Measurements from ENCODE around the gene HES6.
"Not testable (repeated sequence)": the region's sequence is repeated elsewhere in the genome, so short reads cannot be mapped to it uniquely, and the experiment has no call there.

The HES6 gene

DNA sequence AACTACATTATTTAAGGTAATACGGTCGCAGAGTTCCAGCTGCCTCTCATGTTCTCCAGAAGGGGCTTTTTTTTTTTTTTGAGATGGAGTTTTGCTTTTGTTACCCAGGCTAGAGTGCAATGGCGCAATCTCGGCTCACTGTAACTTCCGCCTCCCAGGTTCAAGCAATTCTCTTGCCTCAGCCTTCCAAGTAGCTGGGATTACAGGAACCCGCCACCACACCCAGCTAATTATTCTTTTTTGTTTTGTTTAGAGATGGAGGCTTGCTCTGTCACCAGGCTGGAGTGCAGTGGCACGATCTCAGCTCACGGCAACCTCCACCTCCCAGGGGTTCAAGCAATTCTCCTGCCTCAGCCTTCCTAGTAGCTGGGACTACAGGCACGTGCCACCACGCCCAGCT is 33.6 kb upstream of the HES6 start:
- not testable (repeated sequence) for DNase-seq (ENCODE audit: low read depth)

DNA sequence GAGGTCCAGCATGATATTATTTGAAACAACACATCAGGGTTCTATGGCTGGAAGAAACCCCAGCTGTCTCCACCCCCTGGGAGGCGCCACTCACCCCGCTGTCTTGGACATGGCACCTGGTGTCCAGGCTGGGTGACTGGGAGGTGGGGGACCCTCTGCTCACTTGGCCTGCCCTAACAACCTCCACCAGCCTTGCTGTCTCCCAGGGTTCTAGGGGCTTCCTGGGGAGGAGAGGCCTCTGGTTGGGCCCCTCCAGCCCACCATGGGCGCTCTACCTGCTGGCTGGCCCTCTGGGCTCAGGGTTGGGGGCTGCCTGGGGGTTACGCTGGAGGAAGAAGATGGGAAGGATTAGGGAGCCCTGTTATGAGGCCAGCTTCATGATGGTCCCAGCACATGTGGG is 32.3 kb upstream of the HES6 start:
- no peak for DNase-seq (ENCODE audit: low read depth)

DNA sequence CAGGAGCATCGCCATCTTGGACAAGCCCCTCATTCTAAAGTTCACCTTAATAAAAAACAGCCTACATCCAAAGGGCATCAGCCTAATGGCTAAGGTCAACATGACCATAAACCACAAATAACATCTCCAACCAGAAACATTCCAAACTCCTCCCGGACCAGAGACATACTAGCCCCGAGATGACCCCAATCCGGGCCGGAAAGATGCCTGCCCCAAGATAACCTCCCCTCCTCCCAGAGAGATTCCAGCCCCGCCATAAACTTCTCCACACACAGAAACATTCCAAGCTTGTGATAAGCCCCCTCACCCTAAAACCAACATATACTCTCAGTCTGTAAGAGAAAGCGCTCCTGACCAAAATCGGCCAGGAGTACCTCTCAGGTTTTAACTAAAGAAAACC is 31.8 kb upstream of the HES6 start:
- DNase-seq (ENCODE audit: low read depth), result not testable (repeated sequence)

DNA sequence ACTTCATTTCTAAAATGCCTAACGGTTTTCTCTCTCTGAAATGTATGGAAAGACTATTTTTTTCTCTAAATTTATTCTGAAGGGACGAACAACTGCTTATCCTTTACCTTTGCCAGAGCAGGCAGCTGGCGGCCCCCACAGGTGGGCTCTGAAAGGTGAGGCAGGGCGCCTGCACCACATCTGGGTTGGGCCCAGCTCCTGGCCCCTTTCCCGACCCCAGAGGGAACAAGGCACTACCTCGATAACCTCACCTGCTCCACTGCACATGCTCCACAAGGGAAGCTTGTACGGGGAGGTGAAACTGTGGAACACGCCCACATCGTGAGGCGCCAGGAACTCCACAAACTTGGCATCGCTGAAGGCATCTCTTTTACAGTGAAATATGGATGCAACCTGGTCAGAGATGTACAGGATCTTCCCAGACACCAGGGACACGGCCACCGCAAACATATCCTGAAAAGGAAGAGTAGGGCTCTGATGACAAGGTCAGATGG is 31.3 kb upstream of the HES6 start:
- DNase-seq (ENCODE audit: low read depth), result no peak

DNA sequence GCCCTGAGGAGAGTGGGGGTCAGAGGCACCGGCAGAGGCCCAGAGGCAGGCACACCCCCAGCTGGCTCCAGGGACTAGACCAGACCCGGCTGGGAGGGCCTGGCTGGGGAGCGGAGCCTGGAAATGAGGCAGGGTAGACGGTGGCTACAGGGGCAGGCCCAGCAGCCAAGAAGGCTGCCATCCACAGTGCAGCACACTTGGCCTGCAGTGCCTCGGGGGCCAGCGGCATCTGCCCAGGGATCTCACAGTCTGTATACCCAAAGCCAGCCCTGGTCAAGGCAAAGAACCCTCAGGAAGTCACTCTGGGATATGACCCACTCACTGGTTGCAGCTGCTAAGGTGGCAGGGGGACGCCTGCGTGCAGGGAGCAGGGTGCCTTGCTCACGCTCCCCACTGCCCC is 30.8 kb upstream of the HES6 start:
- no peak for DNase-seq (ENCODE audit: low read depth)

DNA sequence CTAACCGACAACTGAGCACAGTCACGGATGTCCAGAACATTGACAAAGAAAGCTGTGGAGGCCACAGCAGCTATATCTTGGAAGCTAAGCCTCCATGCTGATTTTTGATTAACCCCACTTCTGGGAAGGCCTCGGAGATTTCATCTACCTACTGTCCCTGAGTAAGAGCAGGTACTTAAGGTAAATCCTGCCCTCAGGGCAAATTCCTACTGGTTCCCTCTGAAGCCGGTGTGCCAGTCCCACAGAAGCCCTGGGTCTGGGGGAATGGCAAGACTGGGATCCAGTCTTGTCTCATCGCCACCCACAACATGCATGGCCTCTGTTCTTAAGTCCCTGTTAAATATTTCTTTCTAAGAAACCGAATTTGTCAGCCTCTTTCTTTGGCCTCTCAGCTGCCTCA is 29.9 kb upstream of the HES6 start:
- DNase-seq (ENCODE audit: low read depth), result no peak

DNA sequence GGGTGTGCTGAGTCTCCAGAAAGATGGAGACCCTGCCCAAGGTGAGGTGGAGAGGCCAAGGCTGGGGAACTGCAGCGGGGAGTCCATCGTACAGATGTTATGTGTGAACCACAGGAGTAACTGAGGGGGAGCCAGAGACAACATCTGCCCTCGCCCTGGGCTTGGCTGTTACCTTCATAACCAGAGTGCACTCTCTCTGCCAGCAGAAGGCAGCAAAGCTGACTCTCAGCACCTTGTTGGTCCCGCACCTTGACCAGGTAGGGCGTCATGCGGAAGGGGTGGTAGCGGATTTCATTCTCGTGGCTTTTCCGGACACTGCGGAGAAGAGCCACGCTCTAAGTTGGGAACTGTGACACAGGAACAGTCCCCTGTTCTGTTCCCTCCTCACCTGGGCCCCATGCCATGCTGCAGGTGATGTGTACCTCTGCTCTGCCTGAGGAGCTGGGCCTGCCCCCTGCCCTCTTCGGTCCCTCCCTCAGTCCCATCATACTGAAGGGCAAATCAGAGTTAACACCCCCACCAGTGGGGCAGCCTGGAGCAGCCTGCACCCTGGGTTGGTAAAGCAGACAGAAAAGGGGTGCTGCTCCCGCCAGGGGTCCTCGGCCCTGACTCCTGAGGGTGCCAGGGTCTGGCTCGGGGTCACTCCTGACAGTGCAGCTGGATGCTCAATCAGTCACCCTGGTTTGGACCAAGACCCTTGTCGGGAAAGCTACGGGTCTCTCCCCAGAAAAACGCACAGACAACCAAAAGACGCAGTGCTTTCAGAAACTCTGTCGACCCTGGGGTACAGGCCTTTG is 28.2 kb upstream of the HES6 start:
- no peak for DNase-seq (ENCODE audit: low read depth)

DNA sequence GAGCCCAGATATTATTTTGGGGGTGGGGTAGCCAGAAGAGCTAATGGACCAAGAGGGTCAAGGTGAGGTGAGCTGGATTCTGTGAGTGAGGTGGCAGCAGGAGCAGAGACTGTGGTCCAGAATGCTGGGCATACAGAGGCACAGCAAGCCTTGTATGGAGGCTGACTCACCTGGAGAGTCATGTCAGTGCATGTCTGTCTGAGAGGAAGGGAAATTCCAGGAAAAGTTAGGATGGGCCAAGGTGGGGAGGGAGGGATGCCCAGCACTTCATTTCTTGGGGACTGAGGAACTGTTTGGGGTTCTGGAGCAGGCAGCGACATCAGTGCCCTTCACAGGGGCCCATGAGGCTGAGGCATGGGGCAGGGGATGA is 27.5 kb upstream of the HES6 start:
- DNase-seq (ENCODE audit: low read depth), result no peak

DNA sequence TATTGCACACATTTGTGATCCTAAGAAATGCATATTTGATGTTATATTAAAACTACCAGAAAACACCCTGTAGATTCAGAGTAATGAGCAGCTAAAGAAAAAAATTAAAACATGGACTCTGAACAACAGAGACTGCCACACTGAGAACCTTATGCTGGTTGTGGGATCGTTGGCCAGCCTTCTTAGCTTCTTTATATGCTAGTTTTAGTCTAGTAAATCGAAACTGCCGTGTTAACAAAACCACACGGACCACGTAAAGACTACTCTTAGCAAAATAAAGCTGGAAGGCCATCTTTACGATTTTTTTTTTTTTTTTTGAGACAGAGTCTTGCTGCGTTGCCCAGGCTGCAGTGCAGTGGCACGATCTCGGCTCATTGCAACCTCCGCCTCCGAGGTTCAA is 25.8 kb upstream of the HES6 start:
- no peak for DNase-seq (ENCODE audit: low read depth)

DNA sequence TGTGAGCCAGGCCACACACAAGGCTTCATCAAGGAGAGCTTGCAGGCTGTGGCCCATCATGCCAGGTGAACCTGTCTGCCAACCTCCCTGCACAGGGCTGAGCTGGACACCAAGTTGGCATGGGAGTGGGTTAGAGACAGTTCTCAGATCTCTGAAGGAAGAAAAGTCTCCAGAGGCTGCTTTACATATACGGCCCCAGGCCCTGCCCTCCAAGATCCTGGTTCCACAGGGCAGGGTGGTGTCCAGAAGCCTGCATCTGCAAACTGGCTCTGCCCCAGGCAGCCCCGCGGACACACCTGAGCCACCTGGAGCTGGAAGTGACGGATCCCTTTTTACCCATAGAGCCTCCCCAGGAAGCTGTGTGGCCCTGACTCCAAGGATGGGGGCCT is 24.2 kb upstream of the HES6 start:
- DNase-seq (ENCODE audit: low read depth), result no peak

DNA sequence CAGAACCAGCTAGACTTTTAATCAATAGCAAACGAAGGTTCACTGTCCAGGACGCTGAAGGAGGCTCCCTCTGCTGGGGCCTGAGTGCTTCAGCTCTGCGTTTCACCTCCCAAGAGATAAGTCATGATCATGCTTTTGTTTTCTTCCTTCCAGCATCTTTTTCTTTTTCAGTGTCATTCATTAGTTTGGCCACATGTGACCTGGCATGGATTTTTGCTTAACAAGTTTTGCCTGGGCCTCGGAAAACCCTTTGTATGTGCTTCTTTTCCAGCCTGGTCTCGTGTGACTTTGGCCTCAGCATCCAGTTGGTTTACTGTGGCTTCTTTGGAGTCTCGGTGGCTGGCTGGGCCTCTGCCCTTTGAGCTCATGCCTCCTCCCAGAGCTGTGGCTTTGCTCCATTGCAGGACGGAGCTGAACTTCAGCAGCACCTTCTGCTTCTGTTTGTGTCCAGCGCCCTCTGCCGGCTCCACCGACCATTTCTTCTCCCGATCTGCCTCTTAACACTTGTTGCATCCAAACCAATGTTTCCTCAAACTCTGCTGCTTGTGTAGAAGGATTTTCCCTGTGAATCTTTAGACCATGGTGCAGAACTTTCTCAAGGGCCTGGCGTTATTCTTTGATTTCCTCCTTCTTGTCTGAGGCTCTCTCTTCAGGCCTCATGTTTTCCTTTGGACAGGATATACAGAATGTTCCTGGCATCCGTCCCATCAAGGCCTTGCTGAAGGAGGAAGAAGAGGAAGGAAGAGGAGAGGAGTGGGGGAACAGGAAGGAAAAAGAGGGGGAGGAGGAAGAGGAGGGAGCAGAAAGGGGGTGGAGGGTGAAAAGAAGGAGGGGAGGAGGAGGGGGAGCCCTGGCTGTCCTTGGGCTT is 23.6 kb upstream of the HES6 start:
- DNase-seq (ENCODE audit: low read depth), result peak; percentile 56

DNA sequence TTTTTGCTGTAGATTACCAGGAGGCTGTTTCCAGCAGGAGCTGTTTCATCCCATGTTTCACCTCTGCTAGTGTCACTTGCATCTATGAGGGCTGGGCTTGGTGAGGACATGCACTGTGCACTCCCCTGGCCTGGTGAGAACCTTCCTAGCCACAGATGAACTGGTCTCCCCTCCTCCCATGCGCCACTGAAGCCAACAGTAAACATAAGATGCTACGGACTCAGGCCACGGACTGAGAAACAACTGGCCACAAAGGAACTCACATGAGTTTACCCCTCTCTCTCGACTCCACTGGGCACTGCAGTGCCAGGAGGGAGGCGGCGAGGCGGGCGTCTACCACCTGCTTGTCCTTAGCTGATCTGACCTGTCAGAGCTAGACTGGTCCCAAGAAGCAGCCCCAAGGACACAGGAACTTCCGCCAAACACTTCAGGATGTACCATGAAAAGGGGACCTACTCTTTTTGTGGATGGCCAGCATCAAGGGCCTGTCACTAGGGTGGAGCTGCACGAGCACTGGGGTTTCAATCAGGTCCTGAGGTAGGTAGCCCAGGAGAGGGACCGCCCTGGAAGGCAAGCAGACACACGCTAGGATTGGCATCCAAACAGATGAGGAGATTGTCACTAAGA is 22.8 kb upstream of the HES6 start:
- no peak for DNase-seq (ENCODE audit: low read depth)

DNA sequence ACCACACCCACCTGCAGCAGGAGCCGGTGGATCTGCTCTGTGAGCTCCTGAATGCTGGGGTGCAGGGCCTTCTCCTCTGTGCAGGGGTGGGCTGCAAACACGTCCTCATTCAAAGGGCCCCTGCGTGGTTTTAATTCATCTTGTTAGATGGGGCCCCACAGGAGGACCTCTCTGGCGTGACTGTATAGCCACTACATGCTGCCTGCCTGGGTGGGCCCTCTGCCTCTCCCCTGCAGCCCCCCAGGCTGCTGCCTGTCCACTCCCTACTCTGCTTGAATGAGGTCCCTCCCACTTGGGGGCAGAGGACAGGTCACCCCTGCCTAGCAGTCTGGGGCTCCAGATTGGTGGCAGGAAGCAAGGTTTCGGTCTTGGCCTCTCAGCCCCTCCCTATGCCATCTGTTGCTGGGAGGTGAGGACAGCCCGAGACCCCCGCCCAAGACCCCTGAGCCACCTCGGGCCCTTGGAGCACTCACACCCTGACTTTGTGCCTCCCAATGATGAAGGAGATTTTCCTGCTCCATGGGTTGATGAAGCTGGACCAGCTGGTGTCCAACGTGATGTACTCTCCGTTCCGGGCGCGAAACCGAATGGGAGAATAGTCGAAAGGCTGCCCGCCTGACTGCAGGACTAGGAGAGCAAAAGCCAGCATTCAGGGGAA is 22.0 kb upstream of the HES6 start:
- no peak for DNase-seq (ENCODE audit: low read depth)

DNA sequence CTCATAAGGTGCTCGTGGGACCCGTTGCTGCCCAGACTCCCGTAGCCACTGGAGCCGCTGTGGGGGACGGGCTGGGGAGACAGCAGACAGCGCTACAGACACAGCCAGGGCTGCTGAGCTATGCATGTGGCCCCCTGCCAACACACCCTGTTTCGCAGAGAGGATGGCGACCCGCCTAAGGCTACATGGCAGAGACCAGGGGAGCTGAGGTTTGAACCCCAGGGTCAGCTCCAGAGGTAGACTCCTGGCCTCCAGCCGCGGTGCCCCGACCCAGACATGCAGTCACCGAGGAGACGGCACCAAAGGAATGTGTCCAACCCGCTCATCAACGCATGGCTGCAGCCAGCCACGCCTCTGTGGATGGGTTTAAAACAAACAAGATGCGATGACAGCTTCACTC is 21.0 kb upstream of the HES6 start:
- DNase-seq (ENCODE audit: low read depth), result no peak

DNA sequence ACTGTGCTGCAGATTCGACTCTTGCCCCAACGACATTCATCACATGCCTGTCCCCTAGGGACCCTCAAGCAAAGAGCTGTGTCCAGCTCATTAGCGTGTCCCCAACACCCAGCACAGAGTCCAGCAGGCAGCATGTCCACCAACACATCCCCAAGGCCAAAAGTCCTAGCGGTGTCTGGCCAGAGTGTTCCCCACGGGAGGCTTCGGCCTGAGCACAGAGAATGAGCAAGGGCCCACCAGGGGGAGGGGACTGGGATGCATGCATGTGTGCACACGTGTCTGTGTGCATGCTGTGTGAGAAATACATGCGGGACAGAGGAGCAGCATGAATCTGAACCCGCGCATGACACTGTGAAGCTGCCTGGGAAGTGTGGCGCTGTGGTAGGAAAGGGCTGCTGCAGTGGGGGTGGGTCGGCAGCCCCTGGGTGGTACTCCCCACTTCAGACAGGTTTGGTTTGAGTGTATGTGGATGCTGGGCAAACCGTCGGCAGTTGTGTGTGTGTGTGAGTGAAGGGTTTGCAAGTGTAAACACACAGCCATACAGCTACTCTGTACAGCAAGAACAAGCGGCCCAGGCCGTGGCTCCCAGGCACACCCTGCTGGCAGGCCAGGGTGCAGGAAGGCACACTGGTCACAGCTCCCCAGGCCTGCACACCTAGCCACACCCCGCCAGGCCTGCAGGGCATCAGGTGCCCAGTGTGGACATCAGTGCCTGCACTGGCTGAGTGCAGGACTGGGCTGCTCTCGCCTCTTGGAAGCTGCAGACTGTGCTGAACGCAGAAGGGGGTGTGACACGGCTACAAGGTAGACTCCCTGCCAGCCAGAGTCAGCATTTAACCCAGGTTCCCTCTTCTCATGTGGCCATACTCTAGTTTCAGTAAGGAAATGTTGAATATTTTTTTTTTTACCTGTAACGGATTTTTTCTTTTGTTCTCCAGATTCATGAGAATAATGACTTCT is 19.5 kb upstream of the HES6 start:
- DNase-seq (ENCODE audit: low read depth), result no peak

DNA sequence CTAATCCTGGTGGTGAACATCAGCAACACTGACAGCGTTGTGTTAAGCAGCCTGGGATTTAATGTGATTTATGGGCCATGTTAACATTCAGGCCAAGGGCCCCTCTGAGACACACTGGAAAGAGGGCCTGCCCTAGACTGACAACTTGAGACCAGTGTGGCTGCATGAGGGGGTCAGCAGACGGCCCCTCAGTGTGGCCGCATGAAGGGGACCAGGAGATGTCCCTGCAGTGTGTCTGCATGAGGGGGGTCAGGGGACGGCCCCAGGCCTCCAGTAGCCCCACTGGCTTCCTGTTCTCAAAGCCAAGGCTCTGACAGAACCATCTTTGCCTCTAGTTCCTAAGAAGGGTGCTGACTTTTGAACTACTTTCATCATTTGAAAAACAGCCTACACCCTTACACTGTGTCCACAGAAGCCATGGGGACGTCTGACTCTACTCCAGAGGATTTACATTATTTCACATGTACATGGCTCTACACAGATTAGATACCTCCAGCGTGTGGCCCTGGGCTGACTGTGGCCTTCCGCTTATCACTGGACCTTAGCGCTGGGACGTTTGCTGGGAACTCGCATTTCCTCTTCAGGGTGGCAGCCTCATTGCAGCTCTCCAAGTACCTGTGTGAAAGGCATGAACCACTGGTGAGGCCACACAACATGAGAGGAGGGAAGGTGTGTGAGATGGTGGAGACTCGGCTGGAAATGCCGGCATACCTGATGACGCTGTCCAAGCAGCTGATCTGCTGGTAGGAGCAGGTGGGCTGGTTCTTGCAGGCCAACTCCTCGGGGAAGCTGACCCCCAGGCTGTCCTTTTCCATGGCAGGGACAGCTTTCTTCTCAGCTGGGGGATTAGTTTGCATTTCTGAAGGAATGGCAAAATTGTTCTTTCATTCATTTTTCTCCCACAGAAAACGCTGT is 18.2 kb upstream of the HES6 start:
- no peak for DNase-seq (ENCODE audit: low read depth)

DNA sequence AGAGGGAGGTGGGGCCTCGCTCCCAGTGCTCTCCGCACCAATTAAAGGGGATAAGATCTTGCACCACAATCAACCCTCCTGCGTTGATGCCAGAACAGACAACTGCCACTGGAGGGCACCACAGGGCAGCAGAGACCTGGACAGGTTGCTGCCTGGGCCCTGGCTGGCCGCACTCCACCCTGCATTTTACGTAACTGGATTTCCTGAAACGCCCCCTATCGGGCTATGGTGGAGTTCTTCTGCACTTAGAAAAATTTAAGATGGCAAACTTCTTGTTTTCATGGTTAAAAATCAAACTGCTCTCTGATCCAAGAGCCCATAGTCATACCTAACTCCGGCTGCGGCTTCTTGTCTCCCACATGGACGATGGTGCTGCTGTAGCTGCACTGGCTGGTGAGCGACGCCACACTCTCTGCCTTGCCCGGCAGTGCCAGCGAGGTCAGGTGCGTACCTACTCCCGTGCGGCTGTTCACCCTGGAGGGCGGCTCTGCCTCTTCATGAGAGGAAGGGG is 16.8 kb upstream of the HES6 start:
- peak; percentile 60 for DNase-seq (ENCODE audit: low read depth)

DNA sequence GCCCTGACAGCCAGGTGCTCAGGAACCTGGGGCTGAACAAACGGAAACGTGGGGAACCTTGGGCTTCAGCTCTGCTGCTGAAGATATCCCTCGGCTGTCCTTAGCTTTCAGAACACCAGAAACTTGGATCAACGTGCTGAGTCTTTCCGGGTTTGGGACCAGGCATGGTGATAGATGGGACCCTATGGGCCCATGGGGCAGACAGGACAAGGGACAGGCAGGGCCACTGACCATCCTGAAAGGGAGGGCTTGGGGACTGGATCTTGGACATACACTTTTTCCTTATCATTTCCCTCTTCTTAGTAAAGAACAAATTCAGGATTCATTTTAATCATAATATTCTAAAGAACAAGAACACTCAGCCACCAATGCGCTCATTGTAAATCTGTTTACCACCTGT is 16.3 kb upstream of the HES6 start:
- no peak for DNase-seq (ENCODE audit: low read depth)

DNA sequence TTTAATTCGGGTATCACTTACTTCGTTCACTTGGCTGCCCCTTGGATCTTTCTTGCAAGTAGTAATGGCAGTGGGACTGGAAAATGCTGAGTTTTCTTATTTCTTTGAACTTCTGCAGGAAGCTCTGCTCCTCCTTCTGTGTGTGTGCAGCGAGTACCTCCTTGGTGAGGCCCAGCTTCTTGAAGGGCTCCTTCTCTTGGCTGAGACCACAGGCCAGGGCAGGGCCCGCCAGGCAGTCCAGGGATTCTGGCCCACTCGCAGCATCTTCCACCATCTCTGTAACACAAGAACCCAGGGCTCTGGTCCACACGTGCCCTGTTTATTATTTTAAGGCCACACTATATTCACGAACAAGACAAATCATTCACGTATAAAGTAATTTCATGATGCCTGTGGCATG is 15.8 kb upstream of the HES6 start:
- no peak for DNase-seq (ENCODE audit: low read depth)

DNA sequence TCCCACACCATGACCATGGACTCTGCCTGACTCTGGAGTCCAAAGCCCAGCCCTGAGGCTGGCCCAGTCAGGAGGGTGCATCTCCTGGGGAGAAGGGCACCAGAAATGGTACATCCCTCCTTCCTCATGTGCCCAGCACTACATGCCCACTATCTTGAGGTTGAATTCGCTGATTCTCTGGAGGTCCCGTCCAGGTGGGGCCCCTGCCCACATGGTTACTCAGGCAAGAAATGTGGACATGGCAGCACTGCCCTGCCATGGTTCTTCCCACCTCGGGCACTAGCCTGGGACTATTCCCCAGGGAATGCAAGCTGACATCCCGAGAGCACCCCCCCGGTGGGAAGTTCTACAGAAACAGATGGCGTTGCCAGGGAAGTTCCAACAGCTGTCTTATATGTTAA is 15.3 kb upstream of the HES6 start:
- DNase-seq (ENCODE audit: low read depth), result no peak

Data from activated T-cell treated with anti-CD3 and anti-CD28 coated beads for 24 hours (primary cell).